Testis (tissue), 2 donors: ENCODE measurements around the gene CFAP69.

ENCODE experiments used
- POLR2A ChIP-seq: fragments of 450-650 bp; IDR thresholded peaks from one replicate; pipeline ENCODE4 v1.6.1; 2017; ENCODE audit warnings: antibody characterized with exemption, mild to moderate bottlenecking, moderate library complexity
- TF ChIP-seq, protein P1 (sequence below), 3 experiments: fragments of 450-650 bp in 2 of 3; fragments of 200-600 bp in 1 of 3; sonication (generic) in 1 of 3; IDR thresholded peaks; one replicate each; pipeline ENCODE4 v1.5.1; 2016 to 2019; ENCODE audit warnings: antibody characterized with exemption in 3 of 3, mild to moderate bottlenecking in 2 of 3, moderate library complexity in 1 of 3

- TF ChIP-seq, protein P1, sequence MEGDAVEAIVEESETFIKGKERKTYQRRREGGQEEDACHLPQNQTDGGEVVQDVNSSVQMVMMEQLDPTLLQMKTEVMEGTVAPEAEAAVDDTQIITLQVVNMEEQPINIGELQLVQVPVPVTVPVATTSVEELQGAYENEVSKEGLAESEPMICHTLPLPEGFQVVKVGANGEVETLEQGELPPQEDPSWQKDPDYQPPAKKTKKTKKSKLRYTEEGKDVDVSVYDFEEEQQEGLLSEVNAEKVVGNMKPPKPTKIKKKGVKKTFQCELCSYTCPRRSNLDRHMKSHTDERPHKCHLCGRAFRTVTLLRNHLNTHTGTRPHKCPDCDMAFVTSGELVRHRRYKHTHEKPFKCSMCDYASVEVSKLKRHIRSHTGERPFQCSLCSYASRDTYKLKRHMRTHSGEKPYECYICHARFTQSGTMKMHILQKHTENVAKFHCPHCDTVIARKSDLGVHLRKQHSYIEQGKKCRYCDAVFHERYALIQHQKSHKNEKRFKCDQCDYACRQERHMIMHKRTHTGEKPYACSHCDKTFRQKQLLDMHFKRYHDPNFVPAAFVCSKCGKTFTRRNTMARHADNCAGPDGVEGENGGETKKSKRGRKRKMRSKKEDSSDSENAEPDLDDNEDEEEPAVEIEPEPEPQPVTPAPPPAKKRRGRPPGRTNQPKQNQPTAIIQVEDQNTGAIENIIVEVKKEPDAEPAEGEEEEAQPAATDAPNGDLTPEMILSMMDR (IDR thresholded peaks at IDR 0.05): no peak
- TF ChIP-seq POLR2A: no peak
Observed at GRCh38 chr7:90225181-90225580, 19.8 kb upstream of the CFAP69 start.
